GM03348 (cell line): ENCODE results near the gene FAM228B.
"Not testable (repeated sequence)": the region's sequence is repeated elsewhere in the genome, so short reads cannot be mapped to it uniquely, and the experiment has no call there.

Source experiments
- DNase-seq: peaks from one replicate; pipeline ENCODE4 v3.0.0; 2012; ENCODE audit warnings: low spot score

FAM228B gene

GRCh38 chr2:24123195-24123921 is at the start of gene FAM228B, which contains the start of gene PFN4:
TSS of gene FAM228B (plus strand) at chr2:24123469. CDS start at chr2:24124362, 893 bp downstream.
TSS of gene PFN4 (minus strand) at chr2:24123334. CDS start at chr2:24122535, 799 bp downstream.
- DNase-seq = peak; percentile 96

- DNase-seq = no peak
These were observed 49.5 kb upstream of the FAM228B start for GRCh38 chr2:24073816-24074215.

- DNase-seq = no peak
These were observed 48.0 kb upstream of the FAM228B start for GRCh38 chr2:24075259-24075658.

- DNase-seq = peak; percentile 94
These were observed 47.1 kb upstream of the FAM228B start, which contains the start of gene SF3B6 for GRCh38 chr2:24075915-24076848. TSS of gene SF3B6 (minus strand) at chr2:24076326. CDS start at chr2:24076229, 97 bp downstream.

GRCh38 chr2:24076849-24077534 is 46.3 kb upstream of the FAM228B start:
- peak; percentile 21 for DNase-seq

GRCh38 chr2:24077535-24077877 is 45.8 kb upstream of the FAM228B start:
- DNase-seq = no peak

GRCh38 chr2:24077879-24078278 is 45.4 kb upstream of the FAM228B start:
- no peak for DNase-seq

- DNase-seq = no peak
These were observed 42.6 kb upstream of the FAM228B start for GRCh38 chr2:24080701-24081100.

- no peak for DNase-seq
These were observed 40.3 kb upstream of the FAM228B start for GRCh38 chr2:24082787-24083566.

GRCh38 chr2:24083567-24084385 is 39.5 kb upstream of the FAM228B start:
- DNase-seq = peak; percentile 79

GRCh38 chr2:24084386-24085199 is 38.7 kb upstream of the FAM228B start, which contains the start of gene TP53I3:
TSS of gene TP53I3 (minus strand) at chr2:24084834. CDS start at chr2:24084326, 508 bp downstream.
- DNase-seq = peak; percentile 95

- no peak for DNase-seq
These were observed 38.1 kb upstream of the FAM228B start for GRCh38 chr2:24085200-24085489.

- DNase-seq = no peak
These were observed 37.0 kb upstream of the FAM228B start for GRCh38 chr2:24086241-24086640.

- DNase-seq = no peak
These were observed 36.2 kb upstream of the FAM228B start for GRCh38 chr2:24087032-24087431.

GRCh38 chr2:24088821-24089359 is 34.4 kb upstream of the FAM228B start:
- no peak for DNase-seq

- DNase-seq = not testable (repeated sequence)
These were observed 30.0 kb upstream of the FAM228B start for GRCh38 chr2:24093270-24093669.

GRCh38 chr2:24095171-24095677 is 28.0 kb upstream of the FAM228B start:
- DNase-seq = not testable (repeated sequence)

- not testable (repeated sequence) for DNase-seq
These were observed 22.5 kb upstream of the FAM228B start for GRCh38 chr2:24100732-24101131.

GRCh38 chr2:24101992-24102391 is 21.3 kb upstream of the FAM228B start:
- no peak for DNase-seq
